Measurements from ENCODE around the gene PITPNC1.

Gene PITPNC1

DNA sequence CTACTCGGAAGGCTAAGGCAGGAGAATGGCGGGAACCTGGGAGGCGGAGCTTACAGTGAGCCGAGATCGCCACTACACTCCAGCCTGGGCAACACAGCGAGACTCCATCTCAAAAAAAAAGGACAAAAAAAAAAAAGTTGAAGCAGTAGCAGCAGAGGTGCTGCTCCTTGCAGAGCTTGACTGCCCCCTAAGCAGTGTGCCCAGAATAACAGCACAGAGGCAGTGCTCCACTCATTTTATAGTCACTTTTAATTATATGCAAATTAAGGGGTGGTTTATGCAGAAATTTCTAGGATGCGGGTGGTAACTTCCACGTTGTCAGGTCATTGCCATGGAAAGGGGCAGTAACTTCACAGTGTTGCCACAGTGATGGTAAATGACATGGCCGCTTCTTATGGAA is 286.4 kb downstream of the PITPNC1 start:
- in situ Hi-C loops (cut with MboI; ENCODE audit: low sequenced_read_pairs) = no loop called here

DNA sequence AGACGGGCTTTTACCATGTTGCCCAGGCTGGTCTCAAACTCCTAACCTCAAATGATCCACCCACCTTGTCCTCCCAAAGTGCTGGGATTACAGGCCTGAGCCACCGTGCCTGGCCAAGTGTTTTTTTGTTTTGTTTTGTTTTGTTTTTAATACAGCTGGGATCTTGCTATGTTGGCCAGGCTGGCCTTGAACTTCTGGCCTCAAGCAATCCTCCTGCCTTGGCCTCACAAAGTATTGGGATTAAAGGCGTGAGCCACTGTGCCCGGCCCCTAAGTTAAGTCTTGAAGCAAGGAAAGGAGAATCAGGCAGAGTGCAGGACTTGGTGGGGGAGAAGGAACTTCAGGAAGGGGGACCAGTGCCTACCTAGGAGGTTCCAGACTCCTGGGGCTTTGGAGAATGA is 288.9 kb downstream of the PITPNC1 start:
- in situ Hi-C loops (cut with MboI; ENCODE audit: low sequenced_read_pairs) = no loop called here

DNA sequence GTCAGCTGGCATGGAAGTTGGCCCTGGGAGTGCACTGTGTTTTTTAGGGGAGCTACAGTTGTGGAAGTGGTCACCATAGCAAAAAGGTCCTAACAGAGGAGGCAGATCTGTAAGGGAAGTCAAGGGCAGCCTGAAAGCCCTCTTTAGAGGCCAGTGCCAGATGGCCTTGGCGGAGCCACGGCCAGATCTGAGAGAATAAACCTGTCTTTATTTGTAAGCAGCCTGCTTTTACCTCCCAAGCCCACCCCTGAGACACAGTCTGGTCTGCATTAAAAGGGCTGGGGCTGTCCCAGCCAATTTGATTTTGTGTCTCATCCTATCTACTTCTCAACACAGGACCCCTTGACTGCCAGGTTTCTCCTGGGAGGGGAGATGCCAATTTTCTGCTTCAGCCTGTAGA is 289.6 kb downstream of the PITPNC1 start:
- in situ Hi-C loops (cut with MboI; ENCODE audit: low sequenced_read_pairs) = no loop called here

DNA sequence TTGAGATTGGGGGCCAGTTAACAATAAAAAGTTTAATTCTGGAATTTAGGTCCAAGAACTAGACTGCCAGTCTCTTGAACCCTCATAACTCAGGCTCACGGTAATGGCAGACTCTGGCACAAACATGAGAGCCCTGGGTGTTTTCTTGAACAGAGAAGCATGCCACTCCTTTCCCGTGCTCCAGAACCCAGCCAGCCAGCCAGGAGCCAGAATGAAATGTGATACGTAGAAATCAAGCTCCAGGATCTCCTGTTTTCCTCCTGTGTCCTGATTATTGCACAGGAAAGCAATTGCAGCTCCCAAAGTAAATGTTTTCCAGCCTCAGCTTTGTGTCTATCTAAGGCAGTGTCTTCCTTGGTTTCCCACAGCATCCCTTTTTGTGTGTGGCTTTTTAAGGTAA is 294.4 kb downstream of the PITPNC1 start:
- in situ Hi-C loops (cut with MboI; ENCODE audit: low sequenced_read_pairs) = no loop called here

DNA sequence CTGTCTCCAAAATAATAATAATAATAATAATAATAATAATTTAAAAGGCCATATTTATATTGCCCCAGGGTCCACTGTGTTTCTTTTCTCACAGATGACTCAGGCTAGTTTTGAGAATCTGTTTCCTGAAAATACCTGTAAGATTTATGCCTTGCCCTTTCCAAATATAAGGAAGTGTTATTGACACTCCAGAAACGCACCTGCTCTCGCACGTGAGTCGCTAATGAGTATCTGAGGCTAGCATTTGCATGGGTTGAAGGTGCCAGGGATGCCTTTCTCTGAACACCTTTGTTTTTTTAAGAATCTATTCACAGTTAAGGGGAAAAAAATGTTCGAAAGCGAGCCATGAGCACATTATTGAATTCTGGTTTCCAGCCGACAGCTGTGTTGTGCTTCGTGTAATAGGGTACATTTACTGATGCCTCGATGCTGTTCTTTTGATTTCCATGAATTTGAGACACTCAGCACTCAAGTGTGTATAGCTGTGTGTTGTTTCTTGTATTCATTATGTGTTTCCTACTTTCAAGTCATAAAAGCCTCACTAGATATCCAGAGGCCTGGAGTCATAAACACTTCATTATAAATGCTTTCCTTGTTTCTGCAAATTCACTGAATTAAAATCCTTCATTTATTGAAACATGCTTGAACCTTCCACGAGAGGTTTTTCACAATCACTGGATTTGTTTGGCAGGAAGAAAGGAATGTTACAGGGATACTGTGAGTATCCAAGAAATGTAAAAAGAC is 295.7 kb downstream of the PITPNC1 start:
- in situ Hi-C loops (cut with MboI; ENCODE audit: low sequenced_read_pairs) = no loop called here

DNA sequence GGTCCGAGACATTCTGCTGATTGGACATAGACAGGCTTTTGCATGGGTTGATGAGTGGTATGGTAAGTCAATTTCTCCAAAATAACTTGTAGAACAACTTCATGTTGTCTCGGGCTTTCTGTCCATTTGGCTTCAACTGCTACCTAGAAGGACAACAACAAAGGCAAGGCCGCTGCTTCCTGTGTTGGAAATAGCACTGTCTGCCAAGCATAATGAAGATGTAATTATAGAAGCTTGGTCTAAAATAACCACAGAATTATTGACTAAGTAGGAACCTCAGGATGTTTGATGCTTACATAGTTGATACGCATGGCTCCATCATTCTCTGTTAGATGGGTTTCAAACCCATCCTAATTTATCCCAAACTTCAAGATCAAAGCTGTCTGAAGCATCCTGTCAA is 298.4 kb downstream of the PITPNC1 start:
- in situ Hi-C loops (cut with MboI; ENCODE audit: low sequenced_read_pairs) = no loop called here

DNA sequence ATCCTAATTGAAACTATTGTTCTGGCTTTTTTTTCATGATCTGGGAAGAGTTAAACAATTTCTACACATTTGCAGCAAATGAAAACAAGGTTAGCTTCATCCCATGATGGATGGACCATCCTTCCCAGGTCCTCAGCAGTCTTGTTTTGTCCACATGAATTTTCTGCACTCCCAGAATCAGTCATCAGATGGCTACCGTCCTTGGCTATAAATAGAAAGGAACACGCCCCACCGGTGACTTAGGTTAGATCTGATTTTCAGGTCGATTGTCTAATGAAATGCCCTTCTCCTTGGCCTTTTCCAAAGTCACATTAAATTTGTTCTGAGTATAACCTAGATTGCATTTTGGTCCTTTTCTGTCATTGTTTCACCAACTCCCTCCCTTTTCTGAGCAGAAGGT is 299.2 kb downstream of the PITPNC1 start:
- in situ Hi-C loops (cut with MboI; ENCODE audit: low sequenced_read_pairs) = no loop called here

DNA sequence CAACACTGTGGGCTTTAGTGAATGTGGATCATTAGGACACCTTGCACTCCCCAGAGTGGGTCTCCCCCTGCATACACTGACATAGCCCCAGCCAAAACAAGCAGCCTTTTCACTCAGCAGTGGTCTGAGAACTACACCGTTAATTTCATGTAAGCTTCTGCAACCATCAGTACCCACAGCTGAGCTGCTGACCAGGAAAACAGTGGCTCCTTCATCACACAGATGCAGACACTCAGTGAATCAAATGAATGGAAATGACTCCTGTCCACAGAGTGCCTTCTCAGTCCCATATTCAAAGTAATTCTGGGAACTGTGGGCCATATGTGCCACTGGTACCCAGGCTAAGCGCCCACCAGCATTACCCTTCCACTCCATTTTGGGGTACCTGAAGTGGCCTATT is 301.3 kb downstream of the PITPNC1 start:
- in situ Hi-C loops (cut with MboI; ENCODE audit: low sequenced_read_pairs) = no loop called here

DNA sequence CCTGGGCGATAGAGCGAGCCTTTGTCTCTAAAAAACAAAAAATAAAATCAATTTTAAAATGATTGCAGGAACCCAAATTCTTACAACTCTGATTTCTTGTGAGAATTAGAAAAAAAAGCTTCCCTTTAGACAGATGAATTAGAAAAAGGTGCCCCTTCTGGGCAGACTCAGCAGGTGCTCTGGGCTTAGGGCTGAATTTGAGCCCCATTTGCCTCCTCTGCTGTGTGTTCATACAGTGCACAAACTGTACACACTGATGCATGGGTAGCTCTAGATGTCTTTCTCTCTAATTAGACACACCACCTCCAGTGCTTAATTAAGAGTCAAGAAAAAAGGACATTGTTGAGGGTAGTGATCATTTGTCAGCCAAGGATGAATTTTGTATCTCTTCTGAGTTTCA is 302.1 kb downstream of the PITPNC1 start:
- in situ Hi-C loops (cut with MboI; ENCODE audit: low sequenced_read_pairs) = no loop called here

DNA sequence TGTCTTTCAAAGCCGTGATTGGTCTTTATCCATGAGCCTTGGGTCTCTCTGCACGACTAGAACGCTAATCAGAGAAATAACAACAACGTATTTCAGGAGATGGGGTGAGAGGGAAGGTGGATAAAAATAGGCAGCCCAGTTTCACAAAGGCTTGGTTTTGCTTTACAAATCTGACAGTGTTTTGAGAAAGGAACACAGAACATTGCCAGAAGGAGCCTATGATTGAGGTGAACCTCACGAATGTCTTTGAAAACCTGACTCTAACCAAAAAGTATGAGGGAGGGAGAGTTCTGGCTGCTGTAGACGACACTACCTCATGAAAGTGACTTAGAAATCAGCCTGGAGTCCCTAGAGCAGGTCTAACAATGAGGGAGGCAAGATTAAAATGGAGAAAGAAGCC is 302.6 kb downstream of the PITPNC1 start:
- in situ Hi-C loops (cut with MboI; ENCODE audit: low sequenced_read_pairs) = no loop called here

DNA sequence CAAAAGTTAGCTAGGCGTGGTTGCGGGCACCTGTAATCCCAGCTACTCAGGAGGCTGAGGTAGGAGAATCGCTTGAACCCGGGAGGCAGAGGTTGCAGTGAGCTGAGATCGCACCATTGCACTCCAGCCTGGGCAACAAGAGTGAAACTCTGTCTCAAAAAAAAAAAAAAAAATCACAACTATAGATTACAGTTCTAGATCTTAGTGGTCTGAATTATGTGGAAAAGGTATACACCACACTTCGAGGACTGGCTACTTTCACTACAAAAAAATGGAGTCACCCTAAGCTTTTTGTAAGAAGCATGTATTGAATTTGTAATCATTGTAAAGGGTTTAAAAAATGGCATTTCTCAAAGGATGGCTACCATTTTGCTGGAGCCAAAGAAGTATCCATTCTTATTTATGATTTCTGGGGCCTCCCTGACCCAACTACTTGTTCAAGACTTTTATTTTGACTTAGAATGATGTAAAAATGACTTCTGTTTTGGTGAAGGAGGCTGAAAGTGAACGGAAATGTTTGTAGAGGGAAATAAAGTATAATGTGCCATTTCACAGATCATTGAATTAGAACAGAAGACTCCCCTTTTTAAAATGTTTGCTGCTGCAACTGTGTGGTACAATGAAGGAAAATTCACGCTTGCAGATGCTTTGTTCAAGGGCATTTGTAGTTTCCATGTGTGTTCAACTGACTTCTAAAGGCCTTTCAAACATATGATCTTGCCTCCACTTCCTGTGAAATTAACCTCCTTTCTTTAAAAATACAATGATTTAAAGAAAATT is 303.6 kb downstream of the PITPNC1 start:
- in situ Hi-C loops (cut with MboI; ENCODE audit: low sequenced_read_pairs) = no loop called here

DNA sequence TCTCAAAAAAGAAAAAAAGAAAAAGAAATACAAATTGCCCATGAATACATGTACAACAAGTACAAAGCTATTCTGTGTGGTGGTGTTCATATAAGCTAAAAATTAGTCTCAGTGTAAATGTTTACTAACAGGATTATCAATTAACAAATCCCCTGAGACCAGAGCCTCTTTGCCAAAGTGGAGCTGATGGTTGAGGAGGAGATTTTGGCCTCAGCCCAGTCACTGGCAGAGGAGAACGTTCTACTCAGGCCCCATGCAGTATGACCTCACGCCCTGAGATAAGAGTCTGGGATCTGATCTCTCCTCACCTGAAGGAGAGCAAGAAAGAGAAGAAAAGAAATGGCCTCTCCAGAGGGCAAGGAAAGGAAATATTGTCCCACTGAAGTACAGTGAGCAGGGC is 305.1 kb downstream of the PITPNC1 start:
- in situ Hi-C loops (cut with MboI; ENCODE audit: low sequenced_read_pairs) = no loop called here

DNA sequence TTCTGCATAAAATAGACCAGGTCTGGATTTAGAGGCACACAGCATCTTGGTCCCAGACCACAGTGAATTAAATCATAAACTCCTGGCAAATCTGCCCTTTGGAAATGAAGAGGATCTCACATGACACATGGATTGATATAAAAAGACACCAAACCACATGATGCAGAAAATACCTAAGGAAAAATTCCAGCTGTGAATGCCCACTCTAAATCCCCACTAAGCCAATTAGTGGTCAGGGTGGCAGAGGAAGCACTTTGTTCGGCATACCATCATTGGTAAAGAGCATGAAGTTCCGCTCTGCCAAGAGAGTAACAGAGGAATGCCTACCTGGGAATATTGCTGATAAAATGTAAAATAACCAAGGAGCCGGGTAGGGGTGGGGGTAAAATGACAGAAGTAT is 308.3 kb downstream of the PITPNC1 start:
- in situ Hi-C loops (cut with MboI; ENCODE audit: low sequenced_read_pairs) = no loop called here

DNA sequence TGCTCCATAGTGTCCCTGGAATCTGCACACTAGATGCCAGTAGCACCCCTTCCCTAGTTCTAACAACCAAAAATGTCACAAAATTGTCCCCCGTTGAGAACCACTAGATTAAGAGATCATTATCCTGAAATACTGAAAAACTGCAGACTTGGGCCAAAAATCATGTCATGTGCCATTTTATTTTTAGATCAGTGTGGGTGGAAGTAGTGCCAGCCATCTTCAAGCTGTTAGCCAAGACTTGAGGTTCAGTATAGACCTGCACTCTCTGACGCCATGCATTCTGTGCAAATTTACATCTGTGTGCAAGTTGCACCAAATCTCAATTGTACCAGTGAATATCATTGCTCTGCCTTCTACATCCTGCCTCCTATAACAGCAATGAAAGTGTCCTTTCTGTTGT is 309.2 kb downstream of the PITPNC1 start:
- in situ Hi-C loops (cut with MboI; ENCODE audit: low sequenced_read_pairs) = no loop called here

DNA sequence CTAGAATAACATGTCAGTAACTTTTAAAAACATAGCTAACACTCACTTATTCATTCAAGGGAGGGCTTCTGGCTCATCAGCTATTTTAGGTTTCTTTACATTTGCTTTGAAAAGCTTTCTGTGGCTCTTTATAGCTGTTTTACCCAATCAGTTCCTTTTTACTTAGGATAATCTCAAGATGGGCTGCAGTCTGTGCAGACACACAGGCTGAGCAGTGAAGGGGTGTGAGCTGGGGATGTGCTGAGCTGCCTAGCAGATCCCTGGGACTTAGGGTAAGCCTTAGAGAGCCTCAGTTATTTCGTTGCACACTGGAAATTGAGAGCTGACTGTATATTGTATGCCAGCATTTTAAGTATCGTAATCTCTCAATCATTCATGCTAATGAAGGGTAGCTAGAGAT is 310.4 kb downstream of the PITPNC1 start:
- in situ Hi-C loops (cut with MboI; ENCODE audit: low sequenced_read_pairs) = no loop called here

DNA sequence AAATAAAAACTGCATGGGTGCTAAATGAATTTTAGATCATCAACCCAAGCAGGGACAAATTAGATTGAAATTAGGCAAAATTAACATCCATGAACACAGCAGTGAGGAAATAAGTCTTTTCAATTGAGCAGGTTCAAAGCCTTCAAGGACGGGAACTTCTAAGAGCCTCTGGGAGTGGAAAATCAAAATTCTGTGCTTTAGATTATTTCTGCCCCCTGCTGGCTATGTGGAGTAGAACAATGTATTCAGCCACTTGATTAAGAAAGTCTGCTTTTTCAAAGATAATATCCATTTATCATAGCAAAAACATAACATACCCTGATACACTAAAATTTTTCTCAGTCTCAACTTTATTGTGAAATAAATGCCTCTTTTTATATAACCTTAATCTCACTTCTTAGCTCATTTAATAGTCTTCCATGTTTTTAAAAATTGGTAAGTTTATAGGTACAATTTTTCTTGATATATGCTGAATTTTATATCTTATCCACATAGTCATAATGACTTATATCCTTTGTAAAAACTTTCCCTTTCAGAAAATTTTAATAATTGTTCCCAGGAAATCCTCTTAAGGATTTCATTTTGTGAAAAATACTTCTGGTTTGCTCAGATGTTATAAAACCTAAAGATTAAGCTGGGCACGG is 312.6 kb downstream of the PITPNC1 start:
- in situ Hi-C loops (cut with MboI; ENCODE audit: low sequenced_read_pairs) = no loop called here

DNA sequence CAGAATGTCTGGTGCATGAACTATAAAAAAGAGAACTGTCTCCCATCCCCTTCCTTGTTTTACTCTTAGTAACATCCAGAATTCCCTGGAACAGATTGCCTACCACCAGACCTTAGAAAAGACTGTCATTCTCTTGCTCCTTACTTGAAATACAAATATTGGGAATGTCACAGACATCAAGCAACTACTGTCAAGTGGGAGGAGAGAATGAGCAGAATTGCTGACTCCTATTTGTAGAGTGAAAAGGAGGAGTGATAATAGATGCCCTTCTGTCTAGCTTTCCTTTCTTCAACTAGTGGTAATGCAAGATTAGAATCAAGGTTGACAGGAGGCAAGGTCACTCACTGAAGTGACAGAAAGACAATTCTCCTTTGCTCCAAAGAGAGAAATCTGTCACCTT is 316.7 kb downstream of the PITPNC1 start:
- in situ Hi-C loops (cut with MboI; ENCODE audit: low sequenced_read_pairs) = no loop called here

DNA sequence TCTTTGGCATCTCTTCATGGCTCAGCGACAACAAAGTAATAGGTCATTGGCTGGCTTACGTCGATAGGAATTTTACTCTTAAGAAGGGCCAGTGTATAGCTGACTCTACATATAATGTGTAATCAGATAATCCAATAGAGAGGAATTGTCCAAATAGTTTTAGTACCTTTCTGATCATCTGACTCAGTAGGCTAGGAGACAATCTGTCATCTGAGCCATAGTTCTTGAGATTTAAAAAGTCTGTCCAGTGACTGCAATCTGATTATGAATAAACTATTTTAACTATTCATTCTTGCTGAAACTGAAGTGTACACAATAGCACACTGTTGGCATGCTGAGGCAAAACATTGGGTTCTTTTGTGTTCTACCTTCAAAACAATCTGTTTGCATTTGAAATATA is 319.3 kb downstream of the PITPNC1 start:
- in situ Hi-C loops (cut with MboI; ENCODE audit: low sequenced_read_pairs) = no loop called here

DNA sequence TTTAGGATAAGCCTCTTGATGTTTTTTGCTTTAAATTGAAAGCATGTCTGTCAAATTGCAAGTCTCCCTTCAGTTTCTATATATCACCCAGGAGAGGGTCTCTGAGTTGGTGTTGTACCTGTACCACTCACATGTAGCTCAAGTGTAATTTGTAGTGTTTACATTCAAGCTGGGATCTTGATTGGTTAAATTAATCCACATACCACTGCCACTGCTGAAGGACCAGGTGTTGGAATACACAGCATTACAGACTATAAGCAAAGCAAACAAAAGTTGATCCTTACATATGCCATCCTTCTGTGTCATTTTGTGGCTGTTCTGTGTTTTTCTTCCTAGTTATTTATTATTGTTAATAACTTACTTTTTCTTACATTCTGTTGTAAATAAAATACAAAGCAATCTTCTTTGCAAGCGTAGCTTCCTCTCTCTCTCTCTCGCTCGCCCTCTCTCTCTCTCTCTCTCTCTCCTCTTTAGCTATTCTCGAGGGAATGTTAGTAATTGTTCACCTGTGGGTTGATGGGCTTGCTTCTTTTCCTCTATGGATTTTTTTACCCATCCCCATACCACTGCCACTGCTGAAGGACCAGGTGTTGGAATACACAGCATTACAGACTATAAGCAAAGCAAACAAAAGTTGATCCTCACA is 319.9 kb downstream of the PITPNC1 start:
- in situ Hi-C loops (cut with MboI; ENCODE audit: low sequenced_read_pairs) = no loop called here

DNA sequence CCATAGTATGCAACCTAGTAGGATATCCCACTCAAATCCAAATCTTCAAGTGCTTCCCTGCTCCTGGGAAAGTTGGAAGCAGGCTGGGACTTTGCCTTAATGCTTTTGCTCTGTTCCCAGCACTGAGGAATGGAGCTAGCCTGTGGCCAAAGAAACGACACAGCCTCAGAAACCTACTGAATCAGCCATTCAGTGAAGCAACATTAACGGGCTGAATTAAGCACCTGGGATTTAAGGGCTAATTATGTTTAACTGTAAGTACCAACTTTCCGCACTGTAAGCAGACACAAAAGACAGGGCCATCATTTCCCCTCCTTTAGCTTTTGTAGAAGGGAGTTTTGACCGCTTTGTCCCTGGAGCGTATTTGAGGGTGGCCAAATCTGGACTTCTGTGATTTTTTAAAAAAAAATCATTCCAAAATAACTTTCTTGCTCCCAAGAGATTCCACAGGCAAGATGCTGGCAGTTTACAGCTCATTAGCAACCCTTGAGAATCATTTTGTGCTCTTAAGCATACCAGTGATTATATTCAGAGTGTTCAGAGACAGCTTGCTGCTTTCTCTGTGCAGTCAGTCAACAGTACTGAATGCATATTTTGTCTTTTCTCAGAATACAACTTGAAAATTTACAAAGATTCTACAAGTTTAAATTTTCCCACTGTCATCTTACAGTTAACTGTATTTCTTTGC is 323.1 kb downstream of the PITPNC1 start:
- in situ Hi-C loops (cut with MboI; ENCODE audit: low sequenced_read_pairs) = no loop called here

DNA sequence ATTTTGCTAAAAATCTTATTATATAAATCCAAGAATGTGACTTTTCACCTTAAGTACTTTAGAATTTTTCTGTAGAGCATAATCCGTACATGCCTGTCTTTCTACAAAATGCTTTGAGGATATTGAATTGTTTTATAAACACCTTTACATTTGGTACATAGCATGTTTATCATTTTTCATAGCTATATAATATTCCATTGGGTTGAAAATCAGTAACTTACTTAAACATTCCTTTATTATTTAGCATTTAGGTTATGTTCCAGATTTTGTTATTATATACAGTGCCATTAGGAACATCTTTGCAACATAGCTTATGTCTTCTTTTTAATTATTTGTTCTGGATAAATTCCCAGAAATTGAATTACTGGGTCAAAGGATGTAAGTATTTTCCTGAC is 323.6 kb downstream of the PITPNC1 start:
- in situ Hi-C loops (cut with MboI; ENCODE audit: low sequenced_read_pairs) = no loop called here

Data from hTERT RPE-1 (cell line).